ENCODE data around the gene RIMS3.

The RIMS3 gene

GRCh38 chr1:40625476-40626382, 39.8 kb downstream of the RIMS3 start:
- H3K27ac Mint-ChIP-seq, result peak overlapping the region; percentile 44
- no peaks in the 10 kb centered on the region for H3K9me3 Mint-ChIP-seq
- peaks cover 5 to 7% of the 10 kb centered on the region in 2 donors for H3K27me3 Mint-ChIP-seq
- no peak for DNase-seq
- H3K4me1 Mint-ChIP-seq, result peaks cover 18 to 29% of the 10 kb centered on the region in 2 donors
- H3K4me3 Mint-ChIP-seq, result no peak overlapping the region
- peak; percentile 46 to 52 for ATAC-seq (replicated peaks)
- H3K36me3 Mint-ChIP-seq, result peaks cover 2 to 3% of the 10 kb centered on the region in 2 donors

DNA sequence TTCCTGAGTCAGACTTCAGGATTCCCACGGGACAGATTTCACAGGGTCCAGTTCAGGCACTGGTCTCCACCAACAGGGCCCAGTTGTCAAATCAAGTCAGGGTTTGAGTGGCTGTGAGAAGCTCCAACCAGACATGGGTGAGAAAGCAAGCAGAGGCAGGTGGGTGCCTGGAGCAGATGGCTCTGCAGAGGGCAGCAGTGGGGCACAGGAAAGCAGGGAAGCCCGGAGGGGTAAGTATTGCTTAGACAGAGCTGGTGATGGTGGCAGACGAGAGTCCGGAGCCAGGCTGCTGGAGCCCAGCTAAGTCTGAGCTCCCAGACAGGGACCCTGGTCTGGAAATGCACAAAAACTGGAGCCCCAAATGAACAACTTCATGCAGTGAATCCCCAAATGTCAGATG, 40.4 kb downstream of the RIMS3 start:
- Mint-ChIP-seq H3K27ac (no peak overlapping the region), H3K9me3 (no peaks in the 10 kb centered on the region), H3K4me1 (peaks cover 18 to 29% of the 10 kb centered on the region in 2 donors), H3K4me3 (no peak overlapping the region), H3K27me3 (peaks cover 5 to 7% of the 10 kb centered on the region in 2 donors), H3K36me3 (peaks cover 0 to 3% of the 10 kb centered on the region in 2 donors)
- peak; percentile 80 to 82 for ATAC-seq (replicated peaks)
- DNase-seq, result no peak

- ATAC-seq (replicated peaks) (no peak), DNase-seq (no peak)
Observed at GRCh38 chr1:40622936-40623629, 42.4 kb downstream of the RIMS3 start.

DNA sequence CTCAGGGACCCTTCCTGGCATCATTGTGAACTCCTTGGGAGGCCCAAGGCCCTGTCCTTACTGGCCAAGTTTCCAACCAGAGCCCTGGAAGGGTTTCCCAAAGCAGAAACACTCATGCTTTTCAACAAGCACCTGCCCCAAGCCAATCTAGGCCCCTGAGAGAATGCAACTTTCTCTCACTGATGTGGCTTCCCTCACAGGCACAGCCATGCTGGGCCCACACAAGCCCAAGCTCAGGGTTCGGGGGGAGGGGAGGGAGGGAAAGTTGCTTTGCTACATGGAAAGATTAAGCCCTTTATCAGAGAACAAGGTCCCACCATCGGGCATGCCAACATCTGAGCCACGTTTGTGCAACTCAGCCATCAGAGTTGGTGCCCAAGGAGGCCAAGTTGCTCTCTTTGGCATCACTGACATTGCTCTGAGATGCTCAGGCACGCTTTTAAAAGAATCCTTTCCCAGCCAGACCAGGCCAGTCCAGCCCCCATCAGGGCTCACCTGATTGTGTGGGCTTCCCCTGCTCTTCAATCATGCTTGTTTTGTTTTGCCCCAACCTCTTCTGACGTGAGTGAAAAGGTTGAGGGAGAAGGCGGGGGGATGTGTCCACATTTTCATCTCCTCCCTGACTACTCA, 43.5 kb downstream of the RIMS3 start:
- Mint-ChIP-seq H3K36me3 (peaks cover 0 to 3% of the 10 kb centered on the region in 2 donors), H3K27me3 (peaks cover 5 to 7% of the 10 kb centered on the region in 2 donors), H3K4me3 (no peak overlapping the region)

More at GRCh38 chr1:40622936-40623629, 42.4 kb downstream of the RIMS3 start:
- no peak overlapping the region for H3K4me3 Mint-ChIP-seq
- peaks cover 5 to 7% of the 10 kb centered on the region in 2 donors for H3K27me3 Mint-ChIP-seq
- no peaks in the 10 kb centered on the region for H3K9me3 Mint-ChIP-seq
- peaks cover 0 to 3% of the 10 kb centered on the region in 2 donors for H3K36me3 Mint-ChIP-seq
- H3K27ac Mint-ChIP-seq, result no peak overlapping the region
- peaks cover 16 to 22% of the 10 kb centered on the region in 2 donors for H3K4me1 Mint-ChIP-seq

GRCh38 chr1:40620586-40621210, 44.8 kb downstream of the RIMS3 start:
- H3K4me3 Mint-ChIP-seq, result no peak overlapping the region
- no peak overlapping the region for H3K27ac Mint-ChIP-seq
- ATAC-seq (replicated peaks) (no peak), DNase-seq (no peak)
- no peaks in the 10 kb centered on the region for H3K36me3 Mint-ChIP-seq
- peaks cover 0 to 2% of the 10 kb centered on the region in 2 donors for H3K27me3 Mint-ChIP-seq
- H3K9me3 Mint-ChIP-seq, result no peaks in the 10 kb centered on the region
- H3K4me1 Mint-ChIP-seq, result peaks cover 8 to 10% of the 10 kb centered on the region in 2 donors

More for the DNA sequence above, 43.5 kb downstream of the RIMS3 start:
- no peaks in the 10 kb centered on the region for H3K9me3 Mint-ChIP-seq
- DNase-seq (no peak), ATAC-seq (replicated peaks) (no peak)
- peaks cover 16 to 22% of the 10 kb centered on the region in 2 donors for H3K4me1 Mint-ChIP-seq
- H3K27ac Mint-ChIP-seq, result no peak overlapping the region

GRCh38 chr1:40620150-40620549, 45.3 kb downstream of the RIMS3 start:
- Mint-ChIP-seq H3K9me3 (no peaks in the 10 kb centered on the region), H3K4me1 (peaks cover 3 to 5% of the 10 kb centered on the region in 2 donors), H3K36me3 (no peaks in the 10 kb centered on the region), H3K4me3 (no peak overlapping the region), H3K27me3 (no peaks in the 10 kb centered on the region), H3K27ac (no peak overlapping the region)
- no peak for DNase-seq
- no peak for ATAC-seq (replicated peaks)

DNA sequence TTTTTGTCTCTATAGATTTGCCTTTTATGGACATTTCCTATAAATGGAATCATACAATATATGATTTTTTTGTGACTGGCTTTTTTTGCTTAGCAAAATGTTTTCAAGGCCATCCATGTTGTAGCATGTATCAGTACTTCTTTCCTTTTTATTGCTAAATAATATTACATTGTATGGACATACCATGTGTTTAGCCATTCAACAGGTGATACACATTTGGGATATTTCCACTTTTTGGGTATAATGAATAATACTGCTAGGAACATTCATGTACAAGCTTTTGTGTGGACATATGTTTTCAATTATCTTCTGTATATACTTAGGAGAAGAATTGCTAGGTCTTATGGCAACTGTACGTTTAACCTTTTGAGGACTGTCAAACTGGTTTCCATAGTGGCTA, 47.4 kb downstream of the RIMS3 start:
- DNase-seq (no peak), ATAC-seq (replicated peaks) (no peak)
- no peak overlapping the region for H3K27ac Mint-ChIP-seq
- no peaks in the 10 kb centered on the region for H3K27me3 Mint-ChIP-seq
- no peaks in the 10 kb centered on the region for H3K9me3 Mint-ChIP-seq
- no peak overlapping the region for H3K4me3 Mint-ChIP-seq
- H3K36me3 Mint-ChIP-seq, result no peaks in the 10 kb centered on the region
- H3K4me1 Mint-ChIP-seq, result no peaks in the 10 kb centered on the region

DNA sequence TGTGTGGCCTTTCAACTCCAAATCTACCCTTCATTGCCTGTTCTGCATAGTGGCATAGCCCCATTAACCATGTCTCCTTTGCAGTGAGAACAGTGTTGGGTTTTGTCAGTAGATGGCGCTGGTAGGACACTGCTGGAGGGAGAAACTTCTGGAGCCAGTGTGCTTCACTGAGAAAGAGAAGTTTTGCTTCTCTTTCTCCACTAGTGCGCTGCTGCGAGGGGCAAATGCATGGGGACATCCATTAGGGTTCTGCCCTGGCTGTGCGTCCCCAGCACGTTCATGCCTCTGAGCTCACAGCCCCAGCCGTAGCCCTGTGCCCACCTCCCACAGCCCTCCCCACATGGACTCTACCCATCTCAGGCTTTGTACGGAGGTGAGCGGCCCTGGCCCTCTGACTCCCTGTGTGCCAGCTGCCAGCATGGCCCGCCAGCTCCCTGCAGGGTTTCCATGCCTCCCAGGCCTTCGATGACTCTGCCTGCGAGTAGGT, 53.1 kb downstream of the RIMS3 start:
- Mint-ChIP-seq H3K4me1 (peaks cover 5 to 7% of the 10 kb centered on the region in 2 donors), H3K27me3 (no peaks in the 10 kb centered on the region), H3K36me3 (no peaks in the 10 kb centered on the region), H3K4me3 (no peak overlapping the region), H3K27ac (no peak overlapping the region), H3K9me3 (no peaks in the 10 kb centered on the region)
- ATAC-seq (replicated peaks) (peak; percentile 98 to 99), DNase-seq (peak; percentile 63)

DNA sequence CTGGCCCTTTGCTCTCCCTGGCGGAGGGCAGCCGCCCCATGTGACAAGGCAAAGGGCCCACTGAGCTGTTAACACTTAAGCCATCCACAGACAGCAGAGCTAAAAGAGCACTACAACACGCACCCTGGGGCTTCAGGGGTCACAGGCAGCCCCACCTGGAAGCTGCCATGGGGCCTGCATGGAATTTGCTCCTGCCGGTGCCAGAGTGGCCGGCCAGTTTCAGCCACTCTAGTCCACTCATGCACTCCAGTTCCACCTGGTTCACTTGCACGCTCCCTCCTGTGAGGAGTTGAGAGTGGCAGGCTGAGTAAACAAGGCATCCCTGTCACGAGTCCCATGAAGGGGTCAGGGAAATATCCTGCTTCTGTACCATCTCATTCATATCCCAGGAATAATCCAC, 55.3 kb downstream of the RIMS3 start:
- H3K4me1 Mint-ChIP-seq, result peaks cover 5 to 12% of the 10 kb centered on the region in 2 donors

DNA sequence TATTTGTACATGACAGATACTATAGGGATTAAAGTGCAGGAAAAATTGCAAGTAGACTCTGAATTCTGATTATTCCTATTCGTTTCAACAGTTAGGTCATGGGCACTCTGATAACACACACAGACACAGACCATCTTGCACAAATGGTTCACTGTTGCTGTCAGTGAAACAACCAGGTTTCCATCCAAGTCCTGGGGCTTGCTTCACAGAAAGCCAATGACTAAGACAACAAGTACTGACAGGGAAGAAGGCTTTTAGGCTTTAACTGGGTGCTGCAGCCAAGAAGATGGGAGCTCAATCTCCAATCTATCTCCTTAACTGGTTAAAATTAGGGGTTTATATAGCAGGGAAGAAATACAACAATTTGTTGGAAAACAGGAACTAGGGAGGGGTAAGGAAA, 57.6 kb downstream of the RIMS3 start:
- H3K27me3 Mint-ChIP-seq, result no peaks in the 10 kb centered on the region
- H3K36me3 Mint-ChIP-seq, result no peaks in the 10 kb centered on the region
- H3K4me1 Mint-ChIP-seq, result peaks cover 5 to 12% of the 10 kb centered on the region in 2 donors
- no peak for DNase-seq
- no peak overlapping the region for H3K4me3 Mint-ChIP-seq
- ATAC-seq (replicated peaks), result no peak
- no peaks in the 10 kb centered on the region for H3K9me3 Mint-ChIP-seq
- H3K27ac Mint-ChIP-seq, result no peak overlapping the region

More for the DNA sequence above, 55.3 kb downstream of the RIMS3 start:
- Mint-ChIP-seq H3K36me3 (no peaks in the 10 kb centered on the region), H3K27me3 (no peaks in the 10 kb centered on the region), H3K4me3 (no peak overlapping the region), H3K27ac (no peak overlapping the region), H3K9me3 (no peaks in the 10 kb centered on the region)
- DNase-seq (no peak), ATAC-seq (replicated peaks) (no peak)

- ATAC-seq (replicated peaks) (no peak), DNase-seq (no peak)
- Mint-ChIP-seq H3K27me3 (peaks cover 0 to 3% of the 10 kb centered on the region in 2 donors), H3K4me1 (peaks cover 0 to 5% of the 10 kb centered on the region in 2 donors), H3K9me3 (no peaks in the 10 kb centered on the region), H3K27ac (no peak overlapping the region), H3K4me3 (no peak overlapping the region), H3K36me3 (no peaks in the 10 kb centered on the region)
Observed at GRCh38 chr1:40606978-40607377, 58.5 kb downstream of the RIMS3 start.

DNA sequence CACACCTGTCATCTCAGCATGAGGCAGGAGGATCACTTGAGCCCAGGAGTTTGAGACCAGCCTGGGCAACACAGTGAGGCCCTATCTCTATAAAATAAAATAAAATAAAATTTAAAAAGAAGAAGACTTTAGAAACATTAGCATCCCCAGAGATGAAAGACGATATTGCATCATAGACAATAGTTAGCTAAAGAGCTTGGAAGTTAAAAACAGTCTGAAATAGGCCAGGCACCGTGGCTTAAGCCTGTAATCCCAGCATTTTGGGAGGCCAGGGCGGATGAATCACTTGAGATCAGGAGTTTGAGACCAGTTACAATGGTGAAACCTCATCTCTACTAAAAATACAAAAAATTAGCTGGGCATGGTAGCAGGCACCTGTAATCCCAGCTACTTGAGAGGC, 59.3 kb downstream of the RIMS3 start:
- DNase-seq (no peak), ATAC-seq (replicated peaks) (no peak)
- Mint-ChIP-seq H3K27me3 (peaks cover 0 to 5% of the 10 kb centered on the region in 2 donors), H3K4me3 (no peak overlapping the region), H3K36me3 (no peaks in the 10 kb centered on the region), H3K4me1 (peaks cover 0 to 5% of the 10 kb centered on the region in 2 donors), H3K27ac (no peak overlapping the region), H3K9me3 (no peaks in the 10 kb centered on the region)

GRCh38 chr1:40599926-40600325, 65.6 kb downstream of the RIMS3 start:
- DNase-seq (no peak), ATAC-seq (replicated peaks) (no peak)
- Mint-ChIP-seq H3K36me3 (no peaks in the 10 kb centered on the region), H3K4me1 (peaks cover 0 to 7% of the 10 kb centered on the region in 2 donors), H3K27ac (no peak overlapping the region), H3K9me3 (no peaks in the 10 kb centered on the region), H3K27me3 (peaks cover 5 to 11% of the 10 kb centered on the region in 2 donors), H3K4me3 (no peak overlapping the region)

DNA sequence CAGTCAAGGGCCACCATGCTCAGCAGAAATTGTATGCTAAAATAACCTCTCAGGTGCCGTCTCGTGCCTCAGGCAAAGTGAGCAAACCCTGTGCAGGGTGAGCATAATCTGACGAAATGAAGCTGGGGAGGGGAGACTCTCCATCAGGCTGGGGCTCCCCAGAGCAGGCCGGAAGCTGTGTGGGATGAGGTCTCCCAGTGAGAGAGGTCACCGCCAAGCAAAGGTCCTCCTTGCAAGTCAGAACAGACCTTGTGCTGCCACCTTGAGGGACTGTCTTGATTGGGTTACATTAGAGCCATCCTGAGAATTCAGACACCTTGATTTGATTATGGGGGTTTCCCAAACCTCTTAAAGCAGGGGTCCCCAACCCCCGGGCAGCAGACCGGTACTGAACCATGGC, 69.9 kb downstream of the RIMS3 start:
- no peak overlapping the region for H3K4me3 Mint-ChIP-seq
- peaks cover 10 to 15% of the 10 kb centered on the region in 2 donors for H3K27me3 Mint-ChIP-seq
- H3K36me3 Mint-ChIP-seq, result no peaks in the 10 kb centered on the region
- no peak for DNase-seq
- no peak overlapping the region for H3K27ac Mint-ChIP-seq
- H3K9me3 Mint-ChIP-seq, result no peaks in the 10 kb centered on the region
- ATAC-seq (replicated peaks), result no peak
- H3K4me1 Mint-ChIP-seq, result peaks cover 0 to 7% of the 10 kb centered on the region in 2 donors
